HepG2 (cell line): ENCODE results near the gene UCN. TPM values are rescaled to one million over a fixed set of nuclear protein-coding genes. Genes with fewer than 3 reads are reported as not detected.

Experiments used
- ATAC-seq: fragments of 200-7000 bp; cut with Tn5 transposase; 3 replicates; pipeline ENCODE4 v1.9.1; 2020; ENCODE audit warnings: mild to moderate bottlenecking, moderate library complexity
- BruUV-seq: library from RNA; stranded (reverse); fragments of 400-500 nt; replicated peaks from 2 replicates; lab custom pipeline; 2021; lab: Mats Ljungman, UMichigan
- CTCF ChIA-PET: fragments of 300-600 bp; formaldehyde crosslinking; extraction: SDS; loops from one replicate; lab custom pipeline; 2021; ENCODE audit warnings: low total read pairs, inconsistent platforms, low intra/inter-chr PET ratio; lab: Yijun Ruan, JAX
- POLR2A ChIA-PET: fragments of 350-600 bp; sonication (Branson Sonifier 250); formaldehyde crosslinking; loops from one replicate; lab custom pipeline; 2020; ENCODE audit warnings: antibody characterized with exemption, inconsistent platforms; lab: Yijun Ruan, JAX
- DNase-seq: peaks from one replicate; pipeline ENCODE4 v3.0.0-alpha.2; 2015; ENCODE audit warnings: low spot score
- FAIRE-seq: peaks from 3 replicates; lab custom pipeline; 2011; peaks lifted over from hg19 to GRCh38; lab: Jason Lieb, UNC
- H2AFZ ChIP-seq: one replicate; pipeline ENCODE4 v1.6.1; 2011; ENCODE audit warnings: low read length, inconsistent platforms
- H3K27ac ChIP-seq: fragments of 300-600 bp; 3 replicates; pipeline ENCODE4 v1.8.0; 2011; ENCODE audit warnings: mixed run types, mild to moderate bottlenecking, mixed read lengths, low read length, inconsistent platforms; ENCODE audit not compliant: insufficient read depth; ENCODE audit errors: extremely low read length
- H3K27me3 ChIP-seq, 2 experiments: fragments of 200-600 bp in 1 of 2; 2 replicates in 1 of 2; 3 replicates in 1 of 2; pipeline versions ENCODE4 v1.6.0 to v1.8.0; 2011; ENCODE audit warnings: low read length in 2 of 2, mild to moderate bottlenecking in 2 of 2, moderate library complexity in 2 of 2, inconsistent platforms in 1 of 2; ENCODE audit not compliant: insufficient read depth in 2 of 2, control insufficient read depth in 1 of 2
- H3K36me3 ChIP-seq, 2 experiments: fragments of 200-600 bp in 1 of 2; replicated peaks in 1 of 2; 2 replicates in 1 of 2; 3 replicates in 1 of 2; pipeline versions ENCODE4 v1.5.1 to v1.8.0; 2011; ENCODE audit warnings: low read length in 2 of 2, inconsistent platforms in 1 of 2; ENCODE audit not compliant: insufficient read depth in 2 of 2, control insufficient read depth in 1 of 2
- H3K4me1 ChIP-seq: 2 replicates; pipeline ENCODE4 v1.5.1; 2012; ENCODE audit warnings: low read length, inconsistent platforms; ENCODE audit not compliant: insufficient read depth
- H3K4me2 ChIP-seq: 2 replicates; pipeline ENCODE4 v1.6.0; 2011; ENCODE audit warnings: low read depth, low read length, inconsistent platforms
- H3K4me3 ChIP-seq, 3 experiments: fragments of 200-600 bp in 1 of 3; sonication (generic), shearing (Covaris generic) in 1 of 3; replicated peaks in 1 of 3; 2 replicates each; pipeline ENCODE4 v1.5.1; 2011 to 2016; ENCODE audit warnings: low read length in 3 of 3, inconsistent platforms in 2 of 3, low read depth in 2 of 3, mild to moderate bottlenecking in 2 of 3, control low read depth in 1 of 3, mixed read lengths in 1 of 3; ENCODE audit not compliant: insufficient read depth in 1 of 3
- H3K79me2 ChIP-seq: one replicate; pipeline ENCODE4 v1.6.1; 2011; ENCODE audit warnings: low read length, inconsistent platforms; ENCODE audit not compliant: insufficient read depth
- H3K9ac ChIP-seq: 2 replicates; pipeline ENCODE4 v1.6.0; 2011; ENCODE audit warnings: mild to moderate bottlenecking, low read depth, low read length, inconsistent platforms; ENCODE audit not compliant: insufficient read depth
- H3K9me3 ChIP-seq: 2 replicates; pipeline ENCODE4 v1.5.1; 2012; ENCODE audit warnings: mild to moderate bottlenecking, low read length
- H4K20me1 ChIP-seq: 2 replicates; pipeline ENCODE4 v1.6.0; 2011; ENCODE audit warnings: inconsistent platforms, mild to moderate bottlenecking, low read length, moderate library complexity; ENCODE audit not compliant: insufficient read depth
- BHLHE40 ChIP-seq: IDR thresholded peaks from 2 replicates; pipeline ENCODE4 v1.6.1; 2011; ENCODE audit warnings: low read length, improper control_type of control experiment
- CBX2 ChIP-seq, 2 experiments: fragments of 200-600 bp in 1 of 2; sonication (generic); formaldehyde crosslinking in 1 of 2; IDR thresholded peaks; 2 replicates each; pipeline versions ENCODE4 v1.7.0 to v1.8.1; 2018 to 2022; ENCODE audit warnings: low read depth in 2 of 2, low read length in 1 of 2, mild to moderate bottlenecking in 1 of 2, missing genetic modification reagents in 1 of 2
- CCDC6 ChIP-seq: sonication (generic); formaldehyde crosslinking; IDR thresholded peaks from 2 replicates; pipeline ENCODE4 v1.8.1; 2022; ENCODE audit warnings: mild to moderate bottlenecking, missing genetic modification reagents, moderate library complexity
- DMAP1 ChIP-seq: IDR thresholded peaks from 2 replicates; pipeline ENCODE4 v1.6.1; 2016
- EZH2 ChIP-seq: conservative IDR thresholded peaks from 2 replicates; pipeline ENCODE4 v1.6.1; 2012; ENCODE audit warnings: mild to moderate bottlenecking, low read depth, low read length, moderate library complexity
- GZF1 ChIP-seq: sonication (generic); formaldehyde crosslinking; IDR thresholded peaks from 2 replicates; pipeline ENCODE4 v1.5.1; 2020; ENCODE audit warnings: mild to moderate bottlenecking, missing genetic modification reagents
- KDM5B ChIP-seq: sonication (generic); formaldehyde crosslinking; IDR thresholded peaks from 2 replicates; pipeline ENCODE4 v1.4.0; 2020; ENCODE audit warnings: missing genetic modification reagents, mild to moderate bottlenecking, borderline replicate concordance
- MAX ChIP-seq: IDR thresholded peaks from 2 replicates; pipeline ENCODE4 v1.6.1; 2012; ENCODE audit warnings: inconsistent platforms
- MEF2D ChIP-seq: sonication (generic); formaldehyde crosslinking; IDR thresholded peaks from 2 replicates; pipeline ENCODE4 v1.5.1; 2020; ENCODE audit warnings: mild to moderate bottlenecking, missing genetic modification reagents
- MYC ChIP-seq: sonication (generic); formaldehyde crosslinking; IDR thresholded peaks from 2 replicates; pipeline ENCODE4 v1.9.0; 2021; ENCODE audit warnings: missing genetic modification reagents, borderline replicate concordance
- REL ChIP-seq: sonication (generic); formaldehyde crosslinking; conservative IDR thresholded peaks from 2 replicates; pipeline ENCODE4 v1.8.0; 2022; ENCODE audit warnings: mild to moderate bottlenecking, missing genetic modification reagents, moderate library complexity
- RFXANK ChIP-seq: IDR thresholded peaks from 2 replicates; pipeline ENCODE4 v1.6.1; 2016
- SRSF1 ChIP-seq: fragments of 200-400 bp; formaldehyde crosslinking; optimal IDR thresholded peaks from 2 replicates; pipeline ENCODE3; 2017; ENCODE audit warnings: mild to moderate bottlenecking, low read depth, low read length, moderate library complexity
- UBTF ChIP-seq: sonication (generic); formaldehyde crosslinking; IDR thresholded peaks from 2 replicates; pipeline ENCODE4 v1.4.0; 2020; ENCODE audit warnings: mild to moderate bottlenecking, missing genetic modification reagents
- ZNF576 ChIP-seq: sonication (generic); formaldehyde crosslinking; IDR thresholded peaks from 2 replicates; pipeline ENCODE4 v1.4.0; 2020; ENCODE audit warnings: mild to moderate bottlenecking, missing genetic modification reagents
- ZNF749 ChIP-seq: sonication (generic); formaldehyde crosslinking; IDR thresholded peaks from 2 replicates; pipeline ENCODE4 v1.8.0; 2022; ENCODE audit warnings: mild to moderate bottlenecking, missing genetic modification reagents, moderate library complexity, borderline replicate concordance
- ZNF772 ChIP-seq: sonication (generic); formaldehyde crosslinking; IDR thresholded peaks from 2 replicates; pipeline ENCODE4 v1.5.0; 2020; ENCODE audit warnings: mild to moderate bottlenecking, missing genetic modification reagents
- ZNF780A ChIP-seq: sonication (generic); formaldehyde crosslinking; IDR thresholded peaks from 2 replicates; pipeline ENCODE4 v1.8.0; 2022; ENCODE audit warnings: mild to moderate bottlenecking, missing genetic modification reagents, moderate library complexity
- ZNF800 ChIP-seq: sonication (generic); formaldehyde crosslinking; IDR thresholded peaks from 2 replicates; pipeline ENCODE4 v1.4.0; 2020; ENCODE audit warnings: missing genetic modification reagents
- ZNF883 ChIP-seq: sonication (generic); formaldehyde crosslinking; IDR thresholded peaks from 2 replicates; pipeline ENCODE4 v1.5.1; 2020; ENCODE audit warnings: mild to moderate bottlenecking, missing genetic modification reagents; ENCODE audit errors: not compliant biosample characterization
- WGBS: methylation state at CpG from one replicate; pipeline ENCODE4 v1.1.6; 2017; ENCODE audit warnings: low lambda C conversion rate; 5-methylcytosine and 5-hydroxymethylcytosine counted together
- in situ Hi-C: cut with HindIII; loops from 2 replicates; pipeline ENCODE4 v1.10.0; 2017; ENCODE audit warnings: low pct_unique_long_range_greater_than_20kb; ENCODE audit not compliant: extremely low pct_ligation_motif_present
- intact Hi-C: fragments of 100-400 bp; cut with micrococcal nuclease; formaldehyde crosslinking; loops from one replicate; pipeline ENCODE4 v1.10.0; 2022; ENCODE audit not compliant: unreplicated experiment
- polyA plus RNA-seq, 8 experiments: library from polyadenylated mRNA; depleted of rRNA in 3 of 8; stranded (reverse) in 7 of 8; unstranded in 1 of 8; fragments of >200 nt; fragmentation: Illumina TruSeq in 4 of 8; extraction: Trizol in 4 of 8; gene quantifications; 2 replicates each; pipeline versions ENCODE4 v1.2.1 to v1.2.3, GENCODE V29; 2011 to 2016; ENCODE audit warnings: low read depth in 4 of 8, missing spikeins in 1 of 8, mixed read lengths in 1 of 8; ENCODE audit not compliant: insufficient read depth in 1 of 8
- total RNA-seq, 5 experiments: library from RNA; depleted of rRNA; stranded (reverse); fragments of >200 nt; fragmentation: Illumina TruSeq; extraction: Trizol; gene quantifications; 2 replicates each; pipeline ENCODE4 v1.2.3, GENCODE V29; 2016; ENCODE audit warnings: low read depth in 1 of 5

The UCN gene
- total and polyA plus RNA-seq, 2 of the 13 experiments (the other 11 are each of a cell fraction or from before 2014, with no cell fraction given), result 1.2 to 2.3 TPM

GRCh38 chr2:27264253-27264752 lies 43.9 kb downstream of the UCN start:
- BruUV-seq, result no TSS peak
- H3K4me1 ChIP-seq, result peaks cover 26% of the 10 kb centered on the region
- DNase-seq, result no peak
- in situ Hi-C loops (no loop called here), intact Hi-C loops (loop anchor here (2.0 kb wide), 1 partner anchor 16 kb away; no protein-coding TSS in a partner anchor)
- H3K27ac ChIP-seq, result no peak overlapping the region
- H3K4me2 ChIP-seq, result peak overlapping the region; percentile 92
- FAIRE-seq, result no peak
- H3K4me3 ChIP-seq, result peak overlapping the region; percentile 56 to 77 (median 58)
- no peaks in the 10 kb centered on the region for H4K20me1 ChIP-seq
- ATAC-seq, result peak; percentile 61
- no peaks in the 10 kb centered on the region for H3K36me3 ChIP-seq
- H3K9ac ChIP-seq, result no peak overlapping the region
- POLR2A ChIA-PET, result interaction anchor here (1.8 kb wide), 1 partner anchor 130 kb away, joined by 5 read pairs; the partner anchor contains the start of gene PREB
- no peak overlapping the region for H2AFZ ChIP-seq
- no peaks in the 10 kb centered on the region for H3K79me2 ChIP-seq
- CTCF ChIA-PET, result interaction anchor here (1.8 to 3.6 kb wide), 3 partner anchors 15 to 39 kb away, joined by 7 to 29 read pairs (median 20); no protein-coding TSS in a partner anchor
- WGBS, result 3% methylated on average over 27 of the region's 38 CpGs
- H3K9me3 ChIP-seq, result no peaks in the 10 kb centered on the region
- H3K27me3 ChIP-seq, result peaks cover 20 to 77% of the 10 kb centered on the region in 2 experiments
- no peak for TF ChIP-seq MEF2D
- TF ChIP-seq EZH2, result peak; percentile 98
- TF ChIP-seq MYC, result 0 out of 2 replicates have a peak, but pooled peaks have one; percentile 39
- 0 out of 2 replicates have a peak, but pooled peaks have one; percentile 65 for TF ChIP-seq ZNF576 (CRISPR knock-in tag)
- 0 out of 2 replicates have a peak, but pooled peaks have one; percentile 18 for TF ChIP-seq GZF1 (CRISPR knock-in tag)
- 0 out of 2 replicates have a peak, but pooled peaks have one; percentile 52 for TF ChIP-seq CCDC6 (CRISPR knock-in tag)
- TF ChIP-seq UBTF (CRISPR knock-in tag), result peak; percentile 64; the same call in 1 of the 2 replicates
- TF ChIP-seq CBX2 (IDR thresholded peaks at IDR 0.05; ENCODE audit: low read depth, low read length), result 0 out of 2 replicates have a peak, but pooled peaks have one; percentile 69
- no peak for TF ChIP-seq CBX2 (CRISPR knock-in tag; IDR thresholded peaks at IDR 0.05; ENCODE audit: low read depth)
- 0 out of 2 replicates have a peak, but pooled peaks have one; percentile 61 for TF ChIP-seq REL (CRISPR knock-in tag)
- 0 out of 2 replicates have a peak, but pooled peaks have one; percentile 19 for TF ChIP-seq DMAP1 (CRISPR knock-in tag)
- no peak for TF ChIP-seq RFXANK
- no peak for TF ChIP-seq ZNF772 (CRISPR knock-in tag)
- TF ChIP-seq SRSF1, result peak; percentile 21
- peak; percentile 9; the same call in 1 of the 2 replicates for TF ChIP-seq ZNF749 (CRISPR knock-in tag)
- TF ChIP-seq KDM5B, result 0 out of 2 replicates have a peak, but pooled peaks have one; percentile 5
- TF ChIP-seq ZNF800, result no peak
- TF ChIP-seq MAX, result peak; percentile 56
- peak; percentile 81 for TF ChIP-seq BHLHE40
- 0 out of 2 replicates have a peak, but pooled peaks have one; percentile 36 for TF ChIP-seq ZNF780A
- peak; percentile 36 for TF ChIP-seq ZNF883 (CRISPR knock-in tag)
